ENCODE measurements around the gene PCSK5.

DNA sequence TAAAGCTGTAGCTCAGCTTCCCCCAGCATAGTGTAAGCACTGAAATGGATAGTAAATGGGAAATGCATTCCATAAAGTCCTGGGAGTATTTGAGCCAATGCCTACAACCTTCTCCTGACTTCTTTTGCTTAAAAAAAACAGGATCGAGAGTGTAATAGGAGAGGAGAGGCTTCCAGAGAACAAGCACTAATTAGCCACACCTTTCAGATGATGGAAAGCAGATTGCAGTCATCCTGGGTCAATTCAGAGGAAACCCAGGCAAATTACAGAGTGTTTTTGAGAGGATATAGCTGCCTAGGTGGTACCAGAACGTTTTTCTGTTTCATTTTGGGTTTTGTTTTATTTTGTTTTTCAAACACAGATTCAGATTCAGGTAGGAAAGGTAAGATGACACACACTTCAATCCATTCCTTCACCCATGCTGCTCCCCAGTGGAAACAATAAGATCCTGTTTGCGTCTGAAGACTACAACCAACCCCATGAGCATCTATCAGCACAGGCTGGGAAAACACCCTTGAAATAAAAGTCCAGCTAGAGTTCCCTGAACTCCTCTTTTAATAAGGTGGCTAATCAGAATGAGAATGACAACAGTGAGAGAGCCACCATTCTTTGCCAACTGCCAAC, 408.2 kb downstream of the PCSK5 start:
- TF ChIP-seq, protein P1, sequence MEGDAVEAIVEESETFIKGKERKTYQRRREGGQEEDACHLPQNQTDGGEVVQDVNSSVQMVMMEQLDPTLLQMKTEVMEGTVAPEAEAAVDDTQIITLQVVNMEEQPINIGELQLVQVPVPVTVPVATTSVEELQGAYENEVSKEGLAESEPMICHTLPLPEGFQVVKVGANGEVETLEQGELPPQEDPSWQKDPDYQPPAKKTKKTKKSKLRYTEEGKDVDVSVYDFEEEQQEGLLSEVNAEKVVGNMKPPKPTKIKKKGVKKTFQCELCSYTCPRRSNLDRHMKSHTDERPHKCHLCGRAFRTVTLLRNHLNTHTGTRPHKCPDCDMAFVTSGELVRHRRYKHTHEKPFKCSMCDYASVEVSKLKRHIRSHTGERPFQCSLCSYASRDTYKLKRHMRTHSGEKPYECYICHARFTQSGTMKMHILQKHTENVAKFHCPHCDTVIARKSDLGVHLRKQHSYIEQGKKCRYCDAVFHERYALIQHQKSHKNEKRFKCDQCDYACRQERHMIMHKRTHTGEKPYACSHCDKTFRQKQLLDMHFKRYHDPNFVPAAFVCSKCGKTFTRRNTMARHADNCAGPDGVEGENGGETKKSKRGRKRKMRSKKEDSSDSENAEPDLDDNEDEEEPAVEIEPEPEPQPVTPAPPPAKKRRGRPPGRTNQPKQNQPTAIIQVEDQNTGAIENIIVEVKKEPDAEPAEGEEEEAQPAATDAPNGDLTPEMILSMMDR (IDR thresholded peaks at IDR 0.05): no peak
- no peak for TF ChIP-seq EP300 (IDR thresholded peaks at IDR 0.05)
- no peak for TF ChIP-seq POLR2AphosphoS5 (IDR thresholded peaks at IDR 0.05)

Measured in stomach (tissue), 4 donors.